ENCODE measurements around the gene USP33.

DNA sequence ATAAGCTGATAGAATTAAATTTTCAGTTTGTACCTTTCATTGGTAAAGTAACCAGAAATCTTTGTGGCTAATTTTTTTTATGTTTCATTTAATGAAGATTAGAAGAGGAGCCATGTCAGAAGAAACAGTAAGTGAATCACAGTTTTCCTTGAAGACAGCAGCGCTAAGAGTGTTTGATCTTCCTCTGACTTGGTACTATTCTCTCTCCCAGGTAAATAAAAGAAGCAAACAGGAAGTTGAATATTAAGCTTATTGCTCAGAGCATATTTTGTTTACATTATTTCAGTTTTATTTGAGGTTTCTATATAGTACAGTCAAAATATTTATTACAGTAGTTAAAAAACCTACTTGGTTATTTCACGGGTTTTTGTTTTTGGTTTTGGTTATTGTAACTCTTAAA, 23.5 kb upstream of the USP33 start:
- TF ChIP-seq, protein P1, sequence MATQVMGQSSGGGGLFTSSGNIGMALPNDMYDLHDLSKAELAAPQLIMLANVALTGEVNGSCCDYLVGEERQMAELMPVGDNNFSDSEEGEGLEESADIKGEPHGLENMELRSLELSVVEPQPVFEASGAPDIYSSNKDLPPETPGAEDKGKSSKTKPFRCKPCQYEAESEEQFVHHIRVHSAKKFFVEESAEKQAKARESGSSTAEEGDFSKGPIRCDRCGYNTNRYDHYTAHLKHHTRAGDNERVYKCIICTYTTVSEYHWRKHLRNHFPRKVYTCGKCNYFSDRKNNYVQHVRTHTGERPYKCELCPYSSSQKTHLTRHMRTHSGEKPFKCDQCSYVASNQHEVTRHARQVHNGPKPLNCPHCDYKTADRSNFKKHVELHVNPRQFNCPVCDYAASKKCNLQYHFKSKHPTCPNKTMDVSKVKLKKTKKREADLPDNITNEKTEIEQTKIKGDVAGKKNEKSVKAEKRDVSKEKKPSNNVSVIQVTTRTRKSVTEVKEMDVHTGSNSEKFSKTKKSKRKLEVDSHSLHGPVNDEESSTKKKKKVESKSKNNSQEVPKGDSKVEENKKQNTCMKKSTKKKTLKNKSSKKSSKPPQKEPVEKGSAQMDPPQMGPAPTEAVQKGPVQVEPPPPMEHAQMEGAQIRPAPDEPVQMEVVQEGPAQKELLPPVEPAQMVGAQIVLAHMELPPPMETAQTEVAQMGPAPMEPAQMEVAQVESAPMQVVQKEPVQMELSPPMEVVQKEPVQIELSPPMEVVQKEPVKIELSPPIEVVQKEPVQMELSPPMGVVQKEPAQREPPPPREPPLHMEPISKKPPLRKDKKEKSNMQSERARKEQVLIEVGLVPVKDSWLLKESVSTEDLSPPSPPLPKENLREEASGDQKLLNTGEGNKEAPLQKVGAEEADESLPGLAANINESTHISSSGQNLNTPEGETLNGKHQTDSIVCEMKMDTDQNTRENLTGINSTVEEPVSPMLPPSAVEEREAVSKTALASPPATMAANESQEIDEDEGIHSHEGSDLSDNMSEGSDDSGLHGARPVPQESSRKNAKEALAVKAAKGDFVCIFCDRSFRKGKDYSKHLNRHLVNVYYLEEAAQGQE (IDR thresholded peaks at IDR 0.05; ENCODE audit: borderline replicate concordance), result no peak
- TF ChIP-seq, protein P2, sequence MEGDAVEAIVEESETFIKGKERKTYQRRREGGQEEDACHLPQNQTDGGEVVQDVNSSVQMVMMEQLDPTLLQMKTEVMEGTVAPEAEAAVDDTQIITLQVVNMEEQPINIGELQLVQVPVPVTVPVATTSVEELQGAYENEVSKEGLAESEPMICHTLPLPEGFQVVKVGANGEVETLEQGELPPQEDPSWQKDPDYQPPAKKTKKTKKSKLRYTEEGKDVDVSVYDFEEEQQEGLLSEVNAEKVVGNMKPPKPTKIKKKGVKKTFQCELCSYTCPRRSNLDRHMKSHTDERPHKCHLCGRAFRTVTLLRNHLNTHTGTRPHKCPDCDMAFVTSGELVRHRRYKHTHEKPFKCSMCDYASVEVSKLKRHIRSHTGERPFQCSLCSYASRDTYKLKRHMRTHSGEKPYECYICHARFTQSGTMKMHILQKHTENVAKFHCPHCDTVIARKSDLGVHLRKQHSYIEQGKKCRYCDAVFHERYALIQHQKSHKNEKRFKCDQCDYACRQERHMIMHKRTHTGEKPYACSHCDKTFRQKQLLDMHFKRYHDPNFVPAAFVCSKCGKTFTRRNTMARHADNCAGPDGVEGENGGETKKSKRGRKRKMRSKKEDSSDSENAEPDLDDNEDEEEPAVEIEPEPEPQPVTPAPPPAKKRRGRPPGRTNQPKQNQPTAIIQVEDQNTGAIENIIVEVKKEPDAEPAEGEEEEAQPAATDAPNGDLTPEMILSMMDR (IDR thresholded peaks at IDR 0.05; ENCODE audit: poor library complexity, severe bottlenecking), result no peak
- no peak for TF ChIP-seq EZH2 (IDR thresholded peaks at IDR 0.05; ENCODE audit: borderline replicate concordance, insufficient read depth, low read length, poor library complexity, severe bottlenecking)
- TF ChIP-seq RAD21 (conservative IDR thresholded peaks at IDR 0.05), result no peak
- no peak for TF ChIP-seq TAF1 (IDR thresholded peaks at IDR 0.05; ENCODE audit: low read depth)
- no peak for TF ChIP-seq EP300 (conservative IDR thresholded peaks at IDR 0.05; ENCODE audit: poor library complexity, severe bottlenecking)
- no peak for TF ChIP-seq POLR2AphosphoS5 (IDR thresholded peaks at IDR 0.05)

Data from neural cell (in vitro differentiated cells).